Heart left ventricle (tissue), 16 donors: ENCODE data around the gene YY2. TPM values are rescaled to one million over a fixed set of nuclear protein-coding genes. Genes with fewer than 3 reads are reported as not detected.

ENCODE experiments used
- ATAC-seq, 4 donors: fragments of 200-7000 bp; cut with Tn5 transposase; one replicate each; pipeline ENCODE4 v1.9.1; 2020 to 2022; ENCODE audit warnings: moderate library complexity in 4 of 4, mild to moderate bottlenecking in 3 of 4, moderate number of reproducible peaks in 1 of 4
- DNase-seq, 5 donors: peaks; one replicate each; pipeline ENCODE4 v3.0.0-alpha.2; 2020
- H3K27ac ChIP-seq, 12 donors: fragments of 200-600 bp; sonication (generic) in 4 of 12; one replicate each; pipeline versions ENCODE4 v1.5.0 to v1.8.0; 2016 to 2022; ENCODE audit warnings: mild to moderate bottlenecking in 2 of 12
- H3K27me3 ChIP-seq, 9 donors: fragments of 200-600 bp; sonication (generic) in 2 of 9; one replicate each; pipeline versions ENCODE4 v1.5.1 to v1.8.0; 2016 to 2022; ENCODE audit warnings: mild to moderate bottlenecking in 3 of 9
- H3K36me3 ChIP-seq, 9 donors: fragments of 200-600 bp; sonication (generic) in 2 of 9; one replicate each; pipeline versions ENCODE4 v1.5.0 to v1.8.0; 2018 to 2022; ENCODE audit warnings: mild to moderate bottlenecking in 2 of 9
- H3K4me1 ChIP-seq, 12 donors: fragments of 200-600 bp; sonication (generic) in 4 of 12; one replicate each; pipeline versions ENCODE4 v1.5.0 to v1.8.0; 2016 to 2022; ENCODE audit warnings: mild to moderate bottlenecking in 3 of 12
- H3K4me3 ChIP-seq, 12 donors: fragments of 200-600 bp; sonication (generic) in 4 of 12; one replicate each; pipeline versions ENCODE4 v1.5.0 to v1.8.0; 2017 to 2022; ENCODE audit warnings: mild to moderate bottlenecking in 9 of 12, moderate library complexity in 4 of 12
- H3K9me3 ChIP-seq, 12 donors: fragments of 200-600 bp; sonication (generic) in 4 of 12; one replicate each; pipeline versions ENCODE4 v1.5.0 to v1.8.0; 2016 to 2022; ENCODE audit warnings: mild to moderate bottlenecking in 1 of 12
- POLR2A ChIP-seq, 2 donors: fragments of 450-650 bp; IDR thresholded peaks; one replicate each; pipeline ENCODE4 v1.6.1; 2017; ENCODE audit warnings: antibody characterized with exemption in 2 of 2, mild to moderate bottlenecking in 2 of 2, moderate library complexity in 2 of 2
- WGBS, 4 donors: extraction: QIAGEN DNeasy Blood & Tissue Kit in 2 of 4; methylation state at CpG; one replicate each; pipeline versions ENCODE4 v1.1.5 to v1.1.7; 2013 to 2018; 5-methylcytosine and 5-hydroxymethylcytosine counted together
- intact Hi-C, 10 donors: fragments of 100-400 bp; cut with DNase I; formaldehyde crosslinking; loops; one replicate each; pipeline versions ENCODE4 v1.11.1 to v1.14.2; 2022
- polyA plus RNA-seq, 2 donors: library from polyadenylated mRNA; stranded (reverse); fragments of 200-250 nt; gene quantifications; one replicate each; pipeline ENCODE4 v1.2.3, GENCODE V29; 2013
- total RNA-seq, 9 donors: library from RNA; depleted of rRNA in 2 of 9; stranded (reverse); fragments of >200 nt in 2 of 9; fragmentation: NEBNext Ultra II Directional in 3 of 9; extraction: Animal tissue kit (Norgen Biotek cat#: 25700) in 3 of 9; gene quantifications; one replicate each; pipeline versions ENCODE4 v1.1.0 to v1.2.4, GENCODE V29; 2016 to 2023
- TF ChIP-seq, protein P1 (sequence below), 12 donors: fragments of 200-600 bp; sonication (generic) in 4 of 12; IDR thresholded peaks; one replicate each; pipeline versions ENCODE4 v1.5.0 to v1.8.0; 2018 to 2022; ENCODE audit warnings: antibody characterized with exemption in 12 of 12, mild to moderate bottlenecking in 5 of 12
- donor health status: ischemic (EF 13 %, LVEDD 7.1; RV severe dilation, severe dysfunction).
- donor health status: healthy with polysubstance abuse.
- donor health status: DM: no; HTN: yes; CAD: no.
- donor health status: DM: no; HTN: no; CAD: no.
- donor health status: ischemic (EF 25% LVEDD 6.9; RV normal size, moderate dysfunction).
- donor health status: ischemic (EF 25% LVEDD 5.7; RV mildly dilated, moderate dysfunction).
- donor health status: healthy.
- donor health status: DM: yes; HTN: yes; CAD: no.
- donor health status: ischemic (EF 35%, LVEDD 5.7; RV mildly dilated, moderate dysfunction).
- donor health status: nonischemic (EF 11% LVEDD 7.7; RV severe dilation, severe dysfunction).
- donor health status: DM: yes; HTN: yes; CAD: no.
- donor health status: PGD.
- donor health status: ischemic (EF 29% LVEDD 5.4; RV normal size, mild dysfunction).
- donor health status: nonischemic (EF 23%, LVEDD 6.1; RV moderate dilation, normal function).

The YY2 gene
- total and polyA plus RNA-seq, 11 donors: 0.38 to 1.2 (median 0.63) TPM

DNA sequence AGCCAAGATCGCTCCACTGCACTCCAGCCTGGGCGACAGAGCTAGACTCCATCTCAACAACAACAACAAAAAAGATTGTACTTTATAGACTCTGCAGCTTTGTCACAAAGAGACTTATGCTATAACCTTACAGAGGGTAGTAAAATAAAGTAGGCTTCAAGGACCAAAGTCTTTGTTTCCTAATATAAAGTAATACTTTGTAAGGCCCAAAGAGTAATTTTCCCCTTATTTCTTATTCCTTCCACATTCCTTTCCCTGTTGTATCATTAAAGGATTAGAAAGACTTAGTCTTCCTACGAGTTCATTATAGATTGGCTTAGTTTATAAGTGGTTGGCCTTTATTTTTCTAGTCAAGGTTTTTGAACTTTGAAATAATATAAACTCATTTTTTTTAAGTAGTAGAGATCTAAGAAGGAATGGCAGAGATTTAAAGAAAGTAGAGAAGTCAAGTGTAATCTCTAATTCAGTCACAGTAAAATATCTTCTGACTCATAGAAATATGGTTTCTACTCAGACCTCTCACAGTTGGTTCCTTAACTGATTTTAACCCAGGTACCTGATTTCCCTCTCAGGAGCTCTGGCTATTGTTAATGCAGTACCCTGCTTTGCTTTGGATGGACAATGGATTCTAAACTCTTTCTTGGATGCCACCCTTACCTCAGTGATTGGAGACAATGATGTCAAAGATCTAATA lies 26.2 kb downstream of the YY2 start:
- TF ChIP-seq POLR2A (IDR thresholded peaks at IDR 0.05): no peak
- TF ChIP-seq, protein P1, sequence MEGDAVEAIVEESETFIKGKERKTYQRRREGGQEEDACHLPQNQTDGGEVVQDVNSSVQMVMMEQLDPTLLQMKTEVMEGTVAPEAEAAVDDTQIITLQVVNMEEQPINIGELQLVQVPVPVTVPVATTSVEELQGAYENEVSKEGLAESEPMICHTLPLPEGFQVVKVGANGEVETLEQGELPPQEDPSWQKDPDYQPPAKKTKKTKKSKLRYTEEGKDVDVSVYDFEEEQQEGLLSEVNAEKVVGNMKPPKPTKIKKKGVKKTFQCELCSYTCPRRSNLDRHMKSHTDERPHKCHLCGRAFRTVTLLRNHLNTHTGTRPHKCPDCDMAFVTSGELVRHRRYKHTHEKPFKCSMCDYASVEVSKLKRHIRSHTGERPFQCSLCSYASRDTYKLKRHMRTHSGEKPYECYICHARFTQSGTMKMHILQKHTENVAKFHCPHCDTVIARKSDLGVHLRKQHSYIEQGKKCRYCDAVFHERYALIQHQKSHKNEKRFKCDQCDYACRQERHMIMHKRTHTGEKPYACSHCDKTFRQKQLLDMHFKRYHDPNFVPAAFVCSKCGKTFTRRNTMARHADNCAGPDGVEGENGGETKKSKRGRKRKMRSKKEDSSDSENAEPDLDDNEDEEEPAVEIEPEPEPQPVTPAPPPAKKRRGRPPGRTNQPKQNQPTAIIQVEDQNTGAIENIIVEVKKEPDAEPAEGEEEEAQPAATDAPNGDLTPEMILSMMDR (IDR thresholded peaks at IDR 0.05): no peak
- H3K4me3 ChIP-seq: no peak overlapping the region
- 83 to 100% (median 93%) methylated on average over 3 of the region's 3 CpGs for WGBS, 4 donors
- H3K9me3 ChIP-seq: no peaks in the 10 kb centered on the region
- no peak for DNase-seq
- no peak for ATAC-seq
- H3K36me3 ChIP-seq: peaks cover 0 to 40% (median 0%) of the 10 kb centered on the region in 9 donors
- H3K27ac ChIP-seq: no peak overlapping the region
- intact Hi-C loops: no loop called here
- peaks cover 0 to 11% (median 0%) of the 10 kb centered on the region in 12 donors for H3K4me1 ChIP-seq
- peaks cover 0 to 7% (median 0%) of the 10 kb centered on the region in 9 donors for H3K27me3 ChIP-seq

- 56 to 70% (median 65%) methylated on average over 5 of the region's 5 CpGs for WGBS, 4 donors
- DNase-seq (peak in 3 of 5 donors; percentile 20 to 29 (median 20)), ATAC-seq (peak in 3 of 4 donors; percentile 31 to 53 (median 53))
- Histone ChIP-seq H3K36me3 (peaks cover 0 to 36% (median 0%) of the 10 kb centered on the region in 9 donors), H3K9me3 (no peaks in the 10 kb centered on the region), H3K27ac (peak overlapping the region in 1 of 12 donors; percentile 47), H3K27me3 (peaks cover 0 to 3% (median 0%) of the 10 kb centered on the region in 9 donors), H3K4me3 (no peak overlapping the region), H3K4me1 (peaks cover 0 to 11% (median 0%) of the 10 kb centered on the region in 12 donors)
- intact Hi-C loops: no loop called here
- no peak for TF ChIP-seq POLR2A (IDR thresholded peaks at IDR 0.05)
- TF ChIP-seq, protein P1 (IDR thresholded peaks at IDR 0.05): no peak
These were observed 27.5 kb downstream of the YY2 start for GRCh38 chrX:21883258-21883657.

- peaks cover 0 to 15% (median 0%) of the 10 kb centered on the region in 9 donors for H3K36me3 ChIP-seq
- H3K27me3 ChIP-seq: peaks cover 0 to 3% (median 0%) of the 10 kb centered on the region in 9 donors
- H3K4me1 ChIP-seq: peaks cover 0 to 11% (median 0%) of the 10 kb centered on the region in 12 donors
- intact Hi-C loops: no loop called here
- TF ChIP-seq, protein P1 (IDR thresholded peaks at IDR 0.05): no peak
- TF ChIP-seq POLR2A (IDR thresholded peaks at IDR 0.05): no peak
- no peak overlapping the region for H3K27ac ChIP-seq
- 65 to 82% (median 73%) methylated on average over 1 of the region's 1 CpG for WGBS, 4 donors
- no peak overlapping the region for H3K4me3 ChIP-seq
- H3K9me3 ChIP-seq: no peaks in the 10 kb centered on the region
- DNase-seq: no peak
- no peak for ATAC-seq
These were observed 29.8 kb downstream of the YY2 start for GRCh38 chrX:21885568-21885967.

DNA sequence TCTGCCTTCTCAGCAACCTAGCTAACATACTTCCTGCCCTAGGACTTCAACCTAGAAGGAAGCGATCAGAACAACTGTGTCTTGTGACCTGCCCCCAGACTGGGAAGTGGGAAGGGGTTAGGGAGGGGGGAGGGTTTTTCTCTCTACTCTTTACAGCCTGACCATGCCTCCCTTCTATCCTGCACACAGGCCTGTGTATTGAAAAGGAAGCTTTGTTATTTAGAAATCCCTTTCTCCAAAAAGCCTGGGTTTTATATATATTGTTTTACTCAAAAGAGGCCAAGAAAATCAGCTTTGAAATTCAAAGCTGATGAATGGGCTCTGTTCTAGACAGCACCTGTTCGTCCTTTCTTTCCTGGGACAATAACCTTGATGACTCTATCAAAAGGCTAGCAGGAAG lies 49.5 kb downstream of the YY2 start:
- no peak overlapping the region for H3K4me3 ChIP-seq
- no peak for DNase-seq
- H3K9me3 ChIP-seq: no peaks in the 10 kb centered on the region
- H3K27ac ChIP-seq: no peak overlapping the region
- 47 to 81% (median 63%) methylated on average over 2 of the region's 2 CpGs for WGBS, 4 donors
- ATAC-seq: no peak
- intact Hi-C loops: no loop called here
- H3K27me3 ChIP-seq: peaks cover 0 to under 1% (median 0%) of the 10 kb centered on the region in 9 donors
- TF ChIP-seq POLR2A (IDR thresholded peaks at IDR 0.05): no peak
- TF ChIP-seq, protein P1 (IDR thresholded peaks at IDR 0.05): no peak
- peaks cover 0 to 2% (median 0%) of the 10 kb centered on the region in 9 donors for H3K36me3 ChIP-seq
- H3K4me1 ChIP-seq: no peaks in the 10 kb centered on the region
